IPS-18c (cell line): ENCODE results near the gene STXBP4.

Source experiments
- H3K4me3 ChIP-seq: 2 replicates; pipeline ENCODE4 v1.7.0; 2013; ENCODE audit warnings: low read depth, mild to moderate bottlenecking, low read length, moderate library complexity; ENCODE audit not compliant: insufficient read depth
- H3K9me3 ChIP-seq: one replicate; pipeline ENCODE4 v1.6.1; 2013; ENCODE audit warnings: mild to moderate bottlenecking, low read length, moderate library complexity; ENCODE audit not compliant: control insufficient read depth, insufficient read depth

The STXBP4 gene

GRCh38 chr17:54992797-54993639, 24.5 kb downstream of the STXBP4 start:
- H3K4me3 ChIP-seq, result no peak overlapping the region
- H3K9me3 ChIP-seq, result no peaks in the 10 kb centered on the region

GRCh38 chr17:54996441-54996840, 27.9 kb downstream of the STXBP4 start:
- H3K9me3 ChIP-seq, result no peaks in the 10 kb centered on the region
- no peak overlapping the region for H3K4me3 ChIP-seq

GRCh38 chr17:55002458-55002857, 33.9 kb downstream of the STXBP4 start:
- H3K9me3 ChIP-seq, result peaks cover 2% of the 10 kb centered on the region
- no peak overlapping the region for H3K4me3 ChIP-seq

GRCh38 chr17:55004484-55004883, 35.9 kb downstream of the STXBP4 start:
- Histone ChIP-seq H3K9me3 (peaks cover 2% of the 10 kb centered on the region), H3K4me3 (no peak overlapping the region)

- Histone ChIP-seq H3K4me3 (no peak overlapping the region), H3K9me3 (peaks cover 2% of the 10 kb centered on the region)
Measured at GRCh38 chr17:55005520-55005919, 37.0 kb downstream of the STXBP4 start.

- Histone ChIP-seq H3K4me3 (no peak overlapping the region), H3K9me3 (no peaks in the 10 kb centered on the region)
Measured at GRCh38 chr17:55023626-55024025, 55.1 kb downstream of the STXBP4 start.

- H3K9me3 ChIP-seq, result no peaks in the 10 kb centered on the region
- no peak overlapping the region for H3K4me3 ChIP-seq
Measured at GRCh38 chr17:55037828-55038227, 69.3 kb downstream of the STXBP4 start.

GRCh38 chr17:55038291-55038690, 69.7 kb downstream of the STXBP4 start:
- H3K4me3 ChIP-seq, result no peak overlapping the region
- no peaks in the 10 kb centered on the region for H3K9me3 ChIP-seq

- no peaks in the 10 kb centered on the region for H3K9me3 ChIP-seq
Measured at GRCh38 chr17:55040611-55041010, 72.0 kb downstream of the STXBP4 start.

GRCh38 chr17:55053855-55054254, 85.3 kb downstream of the STXBP4 start:
- Histone ChIP-seq H3K9me3 (no peaks in the 10 kb centered on the region), H3K4me3 (no peak overlapping the region)

More at GRCh38 chr17:55040611-55041010, 72.0 kb downstream of the STXBP4 start:
- H3K4me3 ChIP-seq, result no peak overlapping the region

GRCh38 chr17:55054429-55054828, 85.9 kb downstream of the STXBP4 start:
- Histone ChIP-seq H3K9me3 (no peaks in the 10 kb centered on the region), H3K4me3 (no peak overlapping the region)

- Histone ChIP-seq H3K9me3 (no peaks in the 10 kb centered on the region), H3K4me3 (no peak overlapping the region)
Measured at GRCh38 chr17:55056526-55056925, 88.0 kb downstream of the STXBP4 start.

GRCh38 chr17:55057184-55057583, 88.6 kb downstream of the STXBP4 start:
- H3K9me3 ChIP-seq, result no peaks in the 10 kb centered on the region
- no peak overlapping the region for H3K4me3 ChIP-seq

GRCh38 chr17:55059724-55060123, 91.2 kb downstream of the STXBP4 start:
- H3K4me3 ChIP-seq, result no peak overlapping the region
- no peaks in the 10 kb centered on the region for H3K9me3 ChIP-seq

GRCh38 chr17:55062921-55063320, 94.4 kb downstream of the STXBP4 start:
- H3K9me3 ChIP-seq, result no peaks in the 10 kb centered on the region

GRCh38 chr17:55063885-55064874, 95.6 kb downstream of the STXBP4 start:
- Histone ChIP-seq H3K4me3 (no peak overlapping the region), H3K9me3 (no peaks in the 10 kb centered on the region)

More at GRCh38 chr17:55062921-55063320, 94.4 kb downstream of the STXBP4 start:
- no peak overlapping the region for H3K4me3 ChIP-seq

GRCh38 chr17:55067697-55068439, 99.3 kb downstream of the STXBP4 start:
- Histone ChIP-seq H3K4me3 (no peak overlapping the region), H3K9me3 (no peaks in the 10 kb centered on the region)
